ENCODE measurements around the gene GSDME.

- TF ChIP-seq CTCF (IDR thresholded peaks at IDR 0.05) (no peak), POLR2A (IDR thresholded peaks at IDR 0.05) (no peak)
Measured at GRCh38 chr7:24704311-24704710, 53.0 kb downstream of the GSDME start.
